HL-60 (cell line): ENCODE measurements around the gene HLA-DQA1.

Experiments used
- CTCF ChIP-seq: IDR thresholded peaks from one replicate; pipeline ENCODE4 v1.5.1; 2011; ENCODE audit warnings: low read length, control low read depth, inconsistent platforms; ENCODE audit not compliant: insufficient read depth
- POLR2AphosphoS5 ChIP-seq: IDR thresholded peaks from 2 replicates; pipeline ENCODE4 v1.6.1; 2012; ENCODE audit warnings: low read depth
- REST ChIP-seq: IDR thresholded peaks from 2 replicates; pipeline ENCODE4 v1.6.1; 2012; ENCODE audit warnings: low read depth; ENCODE audit not compliant: insufficient replicate concordance

GRCh38 chr6:32603222-32603621, 34.0 kb upstream of the HLA-DQA1 start:
- no peak for TF ChIP-seq CTCF
- TF ChIP-seq POLR2AphosphoS5 = no peak
- TF ChIP-seq REST = no peak
